H9 (cell line): ENCODE data around the gene ITPKA. TPM values are rescaled to one million over a fixed set of nuclear protein-coding genes. Genes with fewer than 3 reads are reported as not detected.

Experiments used
- DNase-seq: peaks from one replicate; pipeline ENCODE4 v3.0.0-alpha.2; 2017
- H2AFZ ChIP-seq: one replicate; pipeline ENCODE4 v1.6.1; 2013; ENCODE audit warnings: mild to moderate bottlenecking, low read length, control low read depth, moderate library complexity
- H2AK5ac ChIP-seq: 2 replicates; pipeline ENCODE4 v1.6.1; 2013; ENCODE audit warnings: low read length, control low read depth, mixed read lengths; ENCODE audit not compliant: insufficient read length
- H2BK120ac ChIP-seq: one replicate; pipeline ENCODE4 v1.6.1; 2013; ENCODE audit warnings: low read depth, mild to moderate bottlenecking, low read length, control low read depth, inconsistent platforms; ENCODE audit not compliant: poor library complexity, severe bottlenecking
- H2BK12ac ChIP-seq: 2 replicates; pipeline ENCODE4 v1.6.1; 2013; ENCODE audit warnings: low read length, control low read depth, mixed read lengths, low read depth; ENCODE audit not compliant: insufficient read length
- H2BK15ac ChIP-seq: 2 replicates; pipeline ENCODE4 v1.6.1; 2013; ENCODE audit warnings: low read depth, low read length, control low read depth
- H2BK20ac ChIP-seq: one replicate; pipeline ENCODE4 v1.6.1; 2013; ENCODE audit warnings: low read depth, mild to moderate bottlenecking, low read length, control low read depth, inconsistent platforms; ENCODE audit not compliant: poor library complexity, severe bottlenecking
- H2BK5ac ChIP-seq: 2 replicates; pipeline ENCODE4 v1.6.1; 2013; ENCODE audit warnings: low read length, control low read depth, mixed read lengths; ENCODE audit not compliant: insufficient read length
- H3K14ac ChIP-seq: 2 replicates; pipeline ENCODE4 v1.6.1; 2013; ENCODE audit warnings: low read length, control low read depth; ENCODE audit not compliant: insufficient read depth
- H3K18ac ChIP-seq: 2 replicates; pipeline ENCODE4 v1.6.1; 2013; ENCODE audit warnings: low read depth, mild to moderate bottlenecking, mixed read lengths, low read length, control low read depth; ENCODE audit not compliant: insufficient read length
- H3K23ac ChIP-seq: 2 replicates; pipeline ENCODE4 v1.6.1; 2013; ENCODE audit warnings: low read length, control low read depth, mixed read lengths, low read depth; ENCODE audit not compliant: insufficient read length
- H3K23me2 ChIP-seq: 2 replicates; pipeline ENCODE4 v1.6.1; 2013; ENCODE audit warnings: low read depth, mild to moderate bottlenecking, mixed read lengths, low read length, control low read depth; ENCODE audit not compliant: insufficient read length, poor library complexity, severe bottlenecking
- H3K27ac ChIP-seq: 2 replicates; pipeline ENCODE4 v1.5.1; 2013; ENCODE audit warnings: low read length, control low read depth, mixed read lengths, low read depth; ENCODE audit not compliant: insufficient read length
- H3K27me3 ChIP-seq: 2 replicates; pipeline ENCODE4 v1.6.1; 2013; ENCODE audit warnings: low read length, control low read depth, inconsistent platforms; ENCODE audit not compliant: insufficient read depth
- H3K4ac ChIP-seq: 2 replicates; pipeline ENCODE4 v1.6.1; 2013; ENCODE audit warnings: low read depth, mild to moderate bottlenecking, control low read depth, inconsistent platforms, low read length, moderate library complexity
- H3K4me1 ChIP-seq: 2 replicates; pipeline ENCODE4 v1.6.1; 2013; ENCODE audit warnings: low read length, control low read depth, inconsistent platforms; ENCODE audit not compliant: insufficient read depth
- H3K4me2 ChIP-seq: 2 replicates; pipeline ENCODE4 v1.6.1; 2013; ENCODE audit warnings: low read length, control low read depth, mixed read lengths; ENCODE audit not compliant: insufficient read length, insufficient read depth
- H3K56ac ChIP-seq: 2 replicates; pipeline ENCODE4 v1.6.1; 2013; ENCODE audit warnings: low read depth, mild to moderate bottlenecking, mixed read lengths, low read length, control low read depth; ENCODE audit not compliant: insufficient read length
- H3K79me1 ChIP-seq: 2 replicates; pipeline ENCODE4 v1.6.1; 2013; ENCODE audit warnings: low read depth, mild to moderate bottlenecking, moderate library complexity, low read length, control low read depth, inconsistent platforms; ENCODE audit not compliant: insufficient read depth, poor library complexity, severe bottlenecking
- H3K79me2 ChIP-seq: 2 replicates; pipeline ENCODE4 v1.6.1; 2013; ENCODE audit warnings: low read length, control low read depth, inconsistent platforms; ENCODE audit not compliant: insufficient read depth
- H3K9ac ChIP-seq: 2 replicates; pipeline ENCODE4 v1.6.1; 2013; ENCODE audit warnings: low read length, control low read depth, mixed read lengths; ENCODE audit not compliant: insufficient read length; ENCODE audit errors: extremely low read depth
- H3K9me3 ChIP-seq: one replicate; pipeline ENCODE4 v1.6.1; 2013; ENCODE audit warnings: low read depth, low read length, inconsistent platforms; ENCODE audit not compliant: control insufficient read depth
- H3T11ph ChIP-seq: one replicate; pipeline ENCODE4 v1.6.1; 2013; ENCODE audit warnings: mild to moderate bottlenecking, low read length, control low read depth, inconsistent platforms
- H4K20me1 ChIP-seq: one replicate; pipeline ENCODE4 v1.6.1; 2013; ENCODE audit not compliant: control insufficient read depth, insufficient read length, insufficient read depth
- H4K5ac ChIP-seq: 2 replicates; pipeline ENCODE4 v1.6.1; 2013; ENCODE audit warnings: low read depth, mild to moderate bottlenecking, mixed read lengths, low read length, control low read depth; ENCODE audit not compliant: insufficient read length
- H4K8ac ChIP-seq: replicated peaks from 2 replicates; pipeline ENCODE4 v1.6.1; 2013; ENCODE audit warnings: low read length, control low read depth, mixed read lengths, low read depth; ENCODE audit not compliant: insufficient read length
- H4K91ac ChIP-seq: 2 replicates; pipeline ENCODE4 v1.6.1; 2013; ENCODE audit warnings: low read depth, mild to moderate bottlenecking, moderate library complexity, mixed read lengths, low read length, control low read depth; ENCODE audit not compliant: insufficient read length
- H3K27ac Mint-ChIP-seq, 3 experiments: 2 replicates in 2 of 3; 3 replicates in 1 of 3; pipeline ENCODE4 v1.8.0; 2020 to 2021; ENCODE audit warnings: mixed read lengths in 3 of 3, mild to moderate bottlenecking in 1 of 3, moderate library complexity in 1 of 3
- H3K27me3 Mint-ChIP-seq: 2 replicates; pipeline ENCODE4 v1.8.0; 2021; ENCODE audit warnings: low read depth, mild to moderate bottlenecking, moderate library complexity, mixed read lengths
- H3K36me3 Mint-ChIP-seq, 3 experiments: 2 replicates in 2 of 3; 3 replicates in 1 of 3; pipeline ENCODE4 v1.8.0; 2020 to 2021; ENCODE audit warnings: low read depth in 3 of 3, mixed read lengths in 3 of 3; ENCODE audit not compliant: insufficient read depth in 1 of 3
- H3K4me1 Mint-ChIP-seq, 2 experiments: 2 replicates each; pipeline ENCODE4 v1.8.0; 2020; ENCODE audit warnings: mixed read lengths in 2 of 2
- H3K4me3 Mint-ChIP-seq, 2 experiments: 2 replicates in 1 of 2; 3 replicates in 1 of 2; pipeline ENCODE4 v1.8.0; 2020 to 2021; ENCODE audit warnings: mild to moderate bottlenecking in 2 of 2, mixed read lengths in 2 of 2, moderate library complexity in 1 of 2
- H3K9me3 Mint-ChIP-seq, 2 experiments: 2 replicates in 1 of 2; 3 replicates in 1 of 2; pipeline ENCODE4 v1.8.0; 2020; ENCODE audit warnings: mild to moderate bottlenecking in 2 of 2, mixed read lengths in 2 of 2, moderate library complexity in 1 of 2
- CTCF ChIP-seq: fragments of 200-600 bp; sonication (generic); conservative IDR thresholded peaks from 3 replicates; pipeline ENCODE4 v1.8.0; 2021; ENCODE audit warnings: antibody characterized with exemption, mild to moderate bottlenecking
- WGBS: extraction: QIAGEN DNeasy Blood & Tissue Kit; methylation state at CpG from one replicate; pipeline ENCODE4 v1.1.7; 2013; ENCODE audit warnings: missing lambda C conversion rate, low lambda C conversion rate, mixed read lengths; ENCODE audit not compliant: insufficient read length; ENCODE audit errors: extremely low coverage; 5-methylcytosine and 5-hydroxymethylcytosine counted together
- total RNA-seq: library from RNA; stranded (reverse); gene quantifications from 2 replicates; pipeline ENCODE4 v1.2.1, GENCODE V29; 2021

Gene ITPKA
- total RNA-seq, 1 experiment from 2014 or later: 0.77 TPM

DNA sequence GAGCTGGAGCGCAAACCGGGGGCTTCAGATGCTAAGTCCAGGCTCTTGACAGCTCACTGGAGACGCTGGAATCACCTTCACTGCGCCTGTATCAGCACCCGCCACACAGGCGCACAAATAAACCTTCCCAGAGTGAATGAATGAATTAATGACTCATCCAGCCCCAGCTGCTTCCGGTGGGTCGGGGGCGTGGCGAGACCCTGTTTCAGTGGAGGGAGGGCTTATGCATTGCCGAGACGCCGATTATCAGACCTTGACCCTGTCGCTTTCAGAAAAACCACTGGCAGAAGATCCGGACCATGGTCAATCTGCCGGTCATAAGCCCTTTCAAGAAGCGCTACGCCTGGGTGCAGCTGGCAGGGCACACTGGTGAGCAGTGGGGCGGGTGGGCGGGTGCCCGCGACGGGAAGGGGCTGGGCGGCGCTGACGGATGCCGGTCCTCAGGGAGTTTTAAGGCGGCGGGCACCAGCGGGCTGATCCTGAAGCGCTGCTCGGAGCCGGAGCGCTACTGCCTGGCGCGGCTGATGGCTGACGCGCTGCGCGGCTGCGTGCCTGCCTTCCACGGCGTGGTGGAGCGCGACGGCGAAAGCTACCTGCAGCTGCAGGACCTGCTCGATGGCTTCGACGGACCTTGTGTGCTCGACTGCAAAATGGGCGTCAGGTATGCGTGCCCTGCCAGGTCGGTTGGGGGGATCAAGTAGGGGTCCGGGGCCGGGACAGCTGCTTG, 7.7 kb downstream of the ITPKA start:
- no peak for DNase-seq
- no CpG with 5 or more reads among the region's 56 CpGs for WGBS
- peaks cover 4 to 21% of the 10 kb centered on the region in 2 experiments; a peak in 3 of 4 replicates for H3K4me1 Mint-ChIP-seq
- H3K9ac ChIP-seq: no peak overlapping the region
- H3K18ac ChIP-seq: no peak overlapping the region
- H2BK12ac ChIP-seq: no peak overlapping the region
- no peak overlapping the region for H2AK5ac ChIP-seq
- H3T11ph ChIP-seq: no peak overlapping the region
- H3K36me3 Mint-ChIP-seq: peaks cover 0 to 4% (median 0%) of the 10 kb centered on the region in 3 experiments; a peak in 1 of 7 replicates
- no peak overlapping the region; a peak in 1 of 7 replicates for H3K27ac Mint-ChIP-seq
- no peak overlapping the region for H4K5ac ChIP-seq
- H3K79me2 ChIP-seq: no peaks in the 10 kb centered on the region
- H3K23me2 ChIP-seq: peaks cover 3% of the 10 kb centered on the region
- H2BK15ac ChIP-seq: no peak overlapping the region
- peaks cover 88% of the 10 kb centered on the region for H3K27me3 ChIP-seq
- peaks cover 100% of the 10 kb centered on the region for H3K27me3 Mint-ChIP-seq
- H2AFZ ChIP-seq: no peak overlapping the region
- peak overlapping the region; percentile 48 for H3K4me2 ChIP-seq
- H3K56ac ChIP-seq: no peak overlapping the region
- no peaks in the 10 kb centered on the region for H3K9me3 ChIP-seq
- no peak overlapping the region for H2BK5ac ChIP-seq
- no peak overlapping the region for H3K4ac ChIP-seq
- no peaks in the 10 kb centered on the region for H3K79me1 ChIP-seq
- H3K14ac ChIP-seq: no peak overlapping the region
- H4K91ac ChIP-seq: no peak overlapping the region
- H4K8ac ChIP-seq: no peak overlapping the region
- H3K23ac ChIP-seq: no peak overlapping the region
- TF ChIP-seq CTCF: no peak
- peak overlapping the region; percentile 48 to 78 for H3K4me3 Mint-ChIP-seq
- H3K9me3 Mint-ChIP-seq: no peaks in the 10 kb centered on the region; a peak in 2 of 5 replicates
- no peak overlapping the region for H3K27ac ChIP-seq
- no peak overlapping the region for H2BK20ac ChIP-seq
- H4K20me1 ChIP-seq: no peaks in the 10 kb centered on the region
- no peaks in the 10 kb centered on the region for H3K4me1 ChIP-seq
- H2BK120ac ChIP-seq: no peak overlapping the region
